Measurements from ENCODE around the gene FBXO8. TPM values are rescaled to one million over a fixed set of nuclear protein-coding genes. Genes with fewer than 3 reads are reported as not detected.
"Not testable (repeated sequence)": the region's sequence is repeated elsewhere in the genome, so short reads cannot be mapped to it uniquely, and the experiment has no call there.

The FBXO8 gene
- total RNA-seq, 4 donors from 2014 or later = 14.3 to 61.9 (median 37.2) TPM

DNA sequence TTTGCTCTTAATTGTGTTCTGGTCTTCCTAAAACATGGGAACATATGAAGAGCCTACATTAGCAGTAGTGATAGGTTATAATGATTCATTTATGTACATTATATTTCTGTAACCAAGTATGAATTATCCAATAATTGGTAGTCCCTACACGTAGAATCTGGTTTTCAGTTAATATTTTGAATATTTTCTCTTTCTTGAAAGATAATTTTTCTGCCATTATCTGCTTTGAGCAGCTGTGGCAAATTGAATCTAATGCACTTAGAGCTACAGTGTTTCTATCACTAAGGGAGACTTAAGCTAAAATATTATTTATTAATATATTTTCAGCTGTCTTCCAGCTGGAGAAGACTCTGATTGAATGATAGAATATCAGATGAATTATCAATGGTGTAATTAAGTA, 21.2 kb upstream of the FBXO8 start:
- Histone ChIP-seq H3K36me3 (no peaks in the 10 kb centered on the region), H3K27ac (no peak overlapping the region), H3K27me3 (no peaks in the 10 kb centered on the region), H3K9me3 (no peaks in the 10 kb centered on the region), H3K4me3 (no peak overlapping the region), H3K4me1 (no peaks in the 10 kb centered on the region)
- TF ChIP-seq, protein P1, sequence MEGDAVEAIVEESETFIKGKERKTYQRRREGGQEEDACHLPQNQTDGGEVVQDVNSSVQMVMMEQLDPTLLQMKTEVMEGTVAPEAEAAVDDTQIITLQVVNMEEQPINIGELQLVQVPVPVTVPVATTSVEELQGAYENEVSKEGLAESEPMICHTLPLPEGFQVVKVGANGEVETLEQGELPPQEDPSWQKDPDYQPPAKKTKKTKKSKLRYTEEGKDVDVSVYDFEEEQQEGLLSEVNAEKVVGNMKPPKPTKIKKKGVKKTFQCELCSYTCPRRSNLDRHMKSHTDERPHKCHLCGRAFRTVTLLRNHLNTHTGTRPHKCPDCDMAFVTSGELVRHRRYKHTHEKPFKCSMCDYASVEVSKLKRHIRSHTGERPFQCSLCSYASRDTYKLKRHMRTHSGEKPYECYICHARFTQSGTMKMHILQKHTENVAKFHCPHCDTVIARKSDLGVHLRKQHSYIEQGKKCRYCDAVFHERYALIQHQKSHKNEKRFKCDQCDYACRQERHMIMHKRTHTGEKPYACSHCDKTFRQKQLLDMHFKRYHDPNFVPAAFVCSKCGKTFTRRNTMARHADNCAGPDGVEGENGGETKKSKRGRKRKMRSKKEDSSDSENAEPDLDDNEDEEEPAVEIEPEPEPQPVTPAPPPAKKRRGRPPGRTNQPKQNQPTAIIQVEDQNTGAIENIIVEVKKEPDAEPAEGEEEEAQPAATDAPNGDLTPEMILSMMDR (IDR thresholded peaks at IDR 0.05) = no peak
- TF ChIP-seq POLR2A (IDR thresholded peaks at IDR 0.05) = no peak
- no peak for DNase-seq
- intact Hi-C loops (cut with DNase I; ENCODE audit: low total_unique reads) = no loop called here

DNA sequence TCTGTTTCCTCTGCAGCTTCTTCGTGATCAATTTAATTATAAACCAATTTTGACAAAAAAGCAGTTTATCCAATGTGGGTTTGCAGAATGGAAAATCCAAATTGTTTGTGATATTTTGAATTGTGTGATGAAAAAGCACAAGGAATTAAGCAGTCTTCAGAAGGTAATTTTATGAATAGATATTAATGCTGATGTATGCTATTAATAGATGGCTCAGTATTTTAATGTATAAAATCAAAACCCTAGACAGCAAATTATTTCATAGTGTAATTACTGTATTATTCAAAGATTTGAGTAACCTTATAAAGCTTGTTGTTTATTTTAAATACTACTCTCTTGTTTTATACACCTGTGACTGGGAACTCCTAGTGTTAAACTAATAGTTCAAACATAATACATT, 20.2 kb upstream of the FBXO8 start:
- Histone ChIP-seq H3K4me1 (no peaks in the 10 kb centered on the region), H3K27me3 (no peaks in the 10 kb centered on the region), H3K4me3 (no peak overlapping the region), H3K27ac (no peak overlapping the region), H3K36me3 (no peaks in the 10 kb centered on the region), H3K9me3 (no peaks in the 10 kb centered on the region)
- TF ChIP-seq, protein P1 (IDR thresholded peaks at IDR 0.05) = no peak
- no peak for TF ChIP-seq POLR2A (IDR thresholded peaks at IDR 0.05)
- intact Hi-C loops (cut with DNase I; ENCODE audit: low total_unique reads) = no loop called here
- no peak for DNase-seq

- H3K4me3 ChIP-seq; H3K36me3 ChIP-seq; intact Hi-C loops (cut with DNase I; ENCODE audit: low total_unique reads); H3K27ac ChIP-seq; H3K27me3 ChIP-seq; DNase-seq; H3K4me1 ChIP-seq: not testable (repeated sequence)
- H3K9me3 ChIP-seq = peaks cover 7 to 19% of the 10 kb centered on the region in 2 donors
These were observed 11.7 kb upstream of the FBXO8 start for GRCh38 chr4:174295142-174295541.

- H3K4me3 ChIP-seq; intact Hi-C loops (cut with DNase I; ENCODE audit: low total_unique reads); H3K4me1 ChIP-seq; H3K36me3 ChIP-seq; H3K27me3 ChIP-seq; H3K27ac ChIP-seq; DNase-seq: not testable (repeated sequence)
- H3K9me3 ChIP-seq = peaks cover 7 to 19% of the 10 kb centered on the region in 2 donors
These were observed 11.2 kb upstream of the FBXO8 start for GRCh38 chr4:174294641-174295040.

DNA sequence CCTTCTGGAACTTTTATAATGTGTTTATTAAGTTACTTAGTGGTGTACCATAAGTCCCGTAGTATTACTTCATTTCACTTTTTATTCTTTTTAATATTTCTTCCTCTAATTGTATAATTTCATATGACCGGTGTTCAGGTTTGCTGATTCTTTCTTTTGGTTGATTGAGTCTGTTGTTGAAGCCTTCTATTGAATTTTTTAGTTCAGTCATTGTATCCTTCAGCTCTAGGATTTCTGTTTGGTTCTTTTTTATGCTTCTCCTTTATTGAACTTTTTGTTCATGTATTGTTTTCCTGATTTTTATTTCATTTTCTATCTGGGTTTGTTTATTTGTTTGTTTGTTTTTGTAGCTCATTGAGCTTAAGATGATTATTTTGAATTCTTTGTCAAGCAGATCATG, 9.0 kb upstream of the FBXO8 start:
- peaks cover 7 to 19% of the 10 kb centered on the region in 2 donors for H3K9me3 ChIP-seq
- no peaks in the 10 kb centered on the region for H3K27me3 ChIP-seq
- H3K4me1 ChIP-seq = no peaks in the 10 kb centered on the region
- H3K36me3 ChIP-seq = no peaks in the 10 kb centered on the region
- no peak overlapping the region for H3K27ac ChIP-seq
- DNase-seq = no peak
- no peak overlapping the region for H3K4me3 ChIP-seq
- no peak for TF ChIP-seq POLR2A (IDR thresholded peaks at IDR 0.05)
- TF ChIP-seq, protein P1 (IDR thresholded peaks at IDR 0.05) = no peak
- intact Hi-C loops (cut with DNase I; ENCODE audit: low total_unique reads) = no loop called here

DNA sequence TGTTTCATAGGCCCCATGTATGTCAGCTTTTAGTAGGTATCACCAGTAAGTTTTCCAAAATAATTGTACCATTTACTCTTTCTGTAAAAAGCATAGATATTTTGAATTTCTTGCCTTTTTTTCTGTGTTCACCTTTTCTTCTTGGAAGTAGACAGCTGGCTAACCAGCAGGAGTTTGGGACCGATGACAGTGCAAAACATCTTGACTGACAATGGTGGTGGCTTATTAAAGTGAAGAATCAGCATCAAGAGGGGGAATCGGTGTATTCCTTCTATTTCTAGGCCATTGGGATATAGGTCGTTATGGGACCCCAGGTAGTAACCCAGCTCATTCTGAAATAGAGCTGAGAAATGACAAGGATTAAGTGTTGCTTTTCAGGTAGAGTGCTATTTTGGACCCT, 3.4 kb upstream of the FBXO8 start:
- Histone ChIP-seq H3K4me1 (peaks cover 0 to 6% of the 10 kb centered on the region in 2 donors), H3K27me3 (no peaks in the 10 kb centered on the region), H3K9me3 (peaks cover 0 to 5% of the 10 kb centered on the region in 2 donors), H3K27ac (no peak overlapping the region), H3K4me3 (no peak overlapping the region), H3K36me3 (no peaks in the 10 kb centered on the region)
- intact Hi-C loops (cut with DNase I; ENCODE audit: low total_unique reads) = no loop called here
- DNase-seq = no peak
- TF ChIP-seq POLR2A (IDR thresholded peaks at IDR 0.05) = no peak
- TF ChIP-seq, protein P1 (IDR thresholded peaks at IDR 0.05) = no peak

All from uterus (tissue), 4 donors.